IMR-90 (cell line): Measurements from ENCODE around the gene CHRNB1. TPM values are rescaled to one million over a fixed set of nuclear protein-coding genes. Genes with fewer than 3 reads are reported as not detected.

Experiments used
- ATAC-seq: fragments of 200-7000 bp; cut with Tn5 transposase; 2 replicates; pipeline ENCODE4 v1.9.1; 2020; ENCODE audit warnings: low read depth, mild to moderate bottlenecking, moderate library complexity
- BruUV-seq: library from RNA; stranded (reverse); fragments of 400-500 nt; replicated peaks from 2 replicates; lab custom pipeline; 2021; lab: Mats Ljungman, UMichigan
- CTCF ChIA-PET: fragments of 300-600 bp; formaldehyde crosslinking; extraction: SDS; loops from one replicate; lab custom pipeline; 2021; ENCODE audit warnings: antibody characterized with exemption; lab: Yijun Ruan, JAX
- POLR2A ChIA-PET: fragments of 300-600 bp; sonication (Branson Sonifier 250); formaldehyde crosslinking; loops from one replicate; lab custom pipeline; 2022; ENCODE audit warnings: antibody characterized with exemption; ENCODE audit not compliant: unreplicated experiment; lab: Charles Lee
- DNase-seq: peaks from one replicate; pipeline ENCODE4 v3.0.0; 2013
- H2AFZ ChIP-seq: replicated peaks from 2 replicates; pipeline ENCODE3; 2013; ENCODE audit warnings: low read length, mild to moderate bottlenecking; ENCODE audit not compliant: poor library complexity
- H2AK5ac ChIP-seq: 2 replicates; pipeline ENCODE4 v1.6.1; 2013; ENCODE audit warnings: low read depth, low read length, inconsistent platforms
- H2AK9ac ChIP-seq: replicated peaks from 2 replicates; pipeline ENCODE3; 2013; ENCODE audit warnings: mild to moderate bottlenecking, low read depth, low read length, moderate library complexity; ENCODE audit not compliant: poor library complexity
- H2BK120ac ChIP-seq: 2 replicates; pipeline ENCODE4 v1.6.1; 2013; ENCODE audit warnings: low read depth, low read length, inconsistent platforms
- H2BK15ac ChIP-seq: 3 replicates; pipeline ENCODE4 v1.6.1; 2013; ENCODE audit warnings: low read depth, low read length, inconsistent platforms
- H2BK20ac ChIP-seq: 2 replicates; pipeline ENCODE4 v1.6.1; 2013; ENCODE audit warnings: low read depth, mild to moderate bottlenecking, inconsistent platforms, low read length, moderate library complexity
- H2BK5ac ChIP-seq: 2 replicates; pipeline ENCODE4 v1.6.1; 2013; ENCODE audit warnings: mild to moderate bottlenecking, low read depth, low read length, inconsistent platforms; ENCODE audit not compliant: poor library complexity, severe bottlenecking
- H3K14ac ChIP-seq: replicated peaks from 2 replicates; pipeline ENCODE4 v1.6.1; 2013; ENCODE audit warnings: low read depth, low read length, inconsistent platforms
- H3K18ac ChIP-seq: 2 replicates; pipeline ENCODE4 v1.6.1; 2013; ENCODE audit warnings: low read depth, low read length, control low read depth
- H3K23ac ChIP-seq: 2 replicates; pipeline ENCODE4 v1.6.1; 2013; ENCODE audit warnings: low read depth, low read length, inconsistent platforms
- H3K27ac ChIP-seq: 2 replicates; pipeline ENCODE4 v1.5.1; 2013; ENCODE audit warnings: mild to moderate bottlenecking, control low read depth, low read length; ENCODE audit not compliant: insufficient read depth
- H3K27me3 ChIP-seq: 2 replicates; pipeline ENCODE4 v1.6.1; 2013; ENCODE audit warnings: low read length; ENCODE audit not compliant: control insufficient read depth, insufficient read depth
- H3K36me3 ChIP-seq: 2 replicates; pipeline ENCODE4 v1.6.1; 2013; ENCODE audit warnings: low read length, mixed read lengths; ENCODE audit not compliant: control insufficient read depth, insufficient read depth
- H3K4ac ChIP-seq: 2 replicates; pipeline ENCODE4 v1.6.1; 2013; ENCODE audit warnings: low read depth, low read length, inconsistent platforms
- H3K4me1 ChIP-seq: 2 replicates; pipeline ENCODE4 v1.6.1; 2013; ENCODE audit warnings: low read length, mixed read lengths; ENCODE audit not compliant: control insufficient read depth, insufficient read depth
- H3K4me2 ChIP-seq: 2 replicates; pipeline ENCODE4 v1.6.1; 2013; ENCODE audit warnings: low read depth, mild to moderate bottlenecking, control low read depth, low read length, moderate library complexity
- H3K4me3 ChIP-seq: 2 replicates; pipeline ENCODE4 v1.5.1; 2013; ENCODE audit warnings: low read depth, mild to moderate bottlenecking, control low read depth, low read length, moderate library complexity; ENCODE audit not compliant: insufficient read depth
- H3K56ac ChIP-seq: 2 replicates; pipeline ENCODE4 v1.6.1; 2013; ENCODE audit warnings: low read length, inconsistent platforms; ENCODE audit not compliant: insufficient read depth; ENCODE audit errors: extremely low read depth
- H3K79me1 ChIP-seq, 2 experiments: 2 replicates each; pipeline ENCODE4 v1.6.1; 2013; ENCODE audit warnings: low read length in 2 of 2, inconsistent platforms in 1 of 2, low read depth in 1 of 2
- H3K9ac ChIP-seq: 2 replicates; pipeline ENCODE4 v1.6.1; 2013; ENCODE audit warnings: low read depth, low read length, control low read depth
- H3K9me1 ChIP-seq: 2 replicates; pipeline ENCODE4 v1.6.1; 2013; ENCODE audit warnings: low read length, inconsistent platforms; ENCODE audit not compliant: insufficient read depth
- H3K9me3 ChIP-seq: 2 replicates; pipeline ENCODE4 v1.6.1; 2013; ENCODE audit warnings: low read length; ENCODE audit not compliant: control insufficient read depth, insufficient read depth
- H4K20me1 ChIP-seq: 2 replicates; pipeline ENCODE4 v1.6.1; 2013; ENCODE audit warnings: low read length, inconsistent platforms; ENCODE audit not compliant: insufficient read depth
- H4K5ac ChIP-seq: 2 replicates; pipeline ENCODE4 v1.6.1; 2013; ENCODE audit warnings: mild to moderate bottlenecking, low read depth, low read length, control low read depth
- H4K8ac ChIP-seq, 2 experiments: 2 replicates each; pipeline ENCODE4 v1.6.1; 2013; ENCODE audit warnings: low read depth in 2 of 2, low read length in 2 of 2, control low read depth in 1 of 2, inconsistent platforms in 1 of 2
- H4K91ac ChIP-seq: 2 replicates; pipeline ENCODE4 v1.6.1; 2013; ENCODE audit warnings: low read depth, low read length, inconsistent platforms; ENCODE audit not compliant: insufficient read depth
- BHLHE40 ChIP-seq: fragments of 150-350 bp; IDR thresholded peaks from 2 replicates; pipeline ENCODE4 v1.6.1; 2016; ENCODE audit warnings: mild to moderate bottlenecking, low read depth, low read length
- CEBPB ChIP-seq: IDR thresholded peaks from 2 replicates; pipeline ENCODE4 v1.6.1; 2012; ENCODE audit warnings: low read depth, low read length, improper control_type of control experiment
- CHD1 ChIP-seq: IDR thresholded peaks from 2 replicates; pipeline ENCODE4 v1.6.1; 2012; ENCODE audit warnings: low read depth, low read length, improper control_type of control experiment
- FOS ChIP-seq: fragments of 150-350 bp; IDR thresholded peaks from 2 replicates; pipeline ENCODE4 v1.6.1; 2016; ENCODE audit warnings: low read depth, low read length
- MAFK ChIP-seq: IDR thresholded peaks from 2 replicates; pipeline ENCODE4 v1.6.1; 2012; ENCODE audit warnings: low read depth, low read length, improper control_type of control experiment
- MAZ ChIP-seq: IDR thresholded peaks from 2 replicates; pipeline ENCODE4 v1.6.1; 2012; ENCODE audit warnings: low read depth, mild to moderate bottlenecking, low read length, improper control_type of control experiment, moderate library complexity, borderline replicate concordance
- MXI1 ChIP-seq: IDR thresholded peaks from 2 replicates; pipeline ENCODE4 v1.6.1; 2012; ENCODE audit warnings: low read depth, mild to moderate bottlenecking, low read length, moderate library complexity, borderline replicate concordance
- NFE2L2 ChIP-seq: fragments of 150-350 bp; IDR thresholded peaks from 2 replicates; pipeline ENCODE4 v1.6.1; 2016; ENCODE audit warnings: low read depth, mild to moderate bottlenecking, low read length
- POLR2A ChIP-seq: IDR thresholded peaks from 2 replicates; pipeline ENCODE4 v1.6.1; 2012; ENCODE audit warnings: mild to moderate bottlenecking, low read depth, low read length
- RAD21 ChIP-seq: IDR thresholded peaks from 2 replicates; pipeline ENCODE4 v1.6.1; 2012; ENCODE audit warnings: low read length, improper control_type of control experiment
- RCOR1 ChIP-seq: IDR thresholded peaks from 2 replicates; pipeline ENCODE4 v1.6.1; 2012; ENCODE audit warnings: mild to moderate bottlenecking, low read length, improper control_type of control experiment; ENCODE audit not compliant: insufficient replicate concordance
- SMC3 ChIP-seq: fragments of 150-350 bp; IDR thresholded peaks from 2 replicates; pipeline ENCODE4 v1.6.1; 2016; ENCODE audit warnings: low read depth, mild to moderate bottlenecking, antibody characterized with exemption, low read length, moderate library complexity
- WGBS, 2 experiments: methylation state at CpG; one replicate each; pipeline versions ENCODE4 v1.1.5 to v1.1.7; 2013; ENCODE audit warnings: missing lambda C conversion rate in 2 of 2; ENCODE audit not compliant: insufficient read length in 1 of 2; ENCODE audit errors: extremely low coverage in 2 of 2; 5-methylcytosine and 5-hydroxymethylcytosine counted together
- dilution Hi-C: fragments of 300-500 bp; cut with HindIII; formaldehyde crosslinking; loops from one replicate; pipeline ENCODE4 v1.14.3; 2018; ENCODE audit warnings: low sequenced_read_pairs; ENCODE audit not compliant: unreplicated experiment
- in situ Hi-C: fragments of 300-500 bp; cut with MboI; formaldehyde crosslinking; loops from 3 replicates; pipeline ENCODE4 v1.14.3; 2019; ENCODE audit warnings: low sequenced_read_pairs, inconsistent platforms, mixed read lengths
- intact Hi-C: fragments of 100-400 bp; cut with micrococcal nuclease; formaldehyde crosslinking; loops from 2 replicates; pipeline ENCODE4 v1.10.0; 2022
- polyA plus RNA-seq, 3 experiments: library from polyadenylated mRNA; depleted of rRNA; stranded (reverse); fragments of >200 nt; gene quantifications; 2 replicates each; pipeline ENCODE4 v1.2.3, GENCODE V29; 2012; ENCODE audit warnings: low replicate concordance in 1 of 3
- total RNA-seq: library from RNA; depleted of rRNA; stranded (reverse); fragments of >200 nt; gene quantifications from 2 replicates; pipeline ENCODE4 v1.2.3, GENCODE V29; 2012
- TF ChIP-seq, protein P1 (sequence below): conservative IDR thresholded peaks from 2 replicates; pipeline ENCODE4 v1.5.1; 2012; ENCODE audit warnings: mild to moderate bottlenecking, low read depth, low read length, improper control_type of control experiment
- TF ChIP-seq, protein P2 (sequence below): fragments of 150-350 bp; IDR thresholded peaks from 2 replicates; pipeline ENCODE4 v1.6.1; 2016; ENCODE audit warnings: low read depth, mild to moderate bottlenecking, low read length, moderate library complexity, borderline replicate concordance
- TF ChIP-seq, protein P3 (sequence below): fragments of 150-350 bp; IDR thresholded peaks from 2 replicates; pipeline ENCODE4 v1.6.1; 2017; ENCODE audit warnings: mild to moderate bottlenecking, antibody characterized with exemption, low read length, low read depth

The CHRNB1 gene
- total and polyA plus RNA-seq, 2 of the 4 experiments (the other 2 are of a cell fraction): 4.3 to 6.0 TPM

DNA sequence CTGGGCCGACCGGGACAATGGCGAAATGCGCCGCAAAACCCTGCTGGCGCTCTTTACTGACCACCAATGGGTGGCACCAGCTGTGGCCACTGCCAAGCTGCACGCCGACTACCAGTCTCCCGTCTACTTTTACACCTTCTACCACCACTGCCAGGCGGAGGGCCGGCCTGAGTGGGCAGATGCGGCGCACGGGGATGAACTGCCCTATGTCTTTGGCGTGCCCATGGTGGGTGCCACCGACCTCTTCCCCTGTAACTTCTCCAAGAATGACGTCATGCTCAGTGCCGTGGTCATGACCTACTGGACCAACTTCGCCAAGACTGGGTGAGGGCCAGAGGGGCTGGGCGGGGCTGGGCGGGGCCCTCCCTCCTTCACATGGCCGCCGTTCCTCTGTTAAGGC is 29.1 kb upstream of the CHRNB1 start:
- POLR2A ChIA-PET: no interaction called here
- no peak for TF ChIP-seq MAFK
- TF ChIP-seq, protein P1, sequence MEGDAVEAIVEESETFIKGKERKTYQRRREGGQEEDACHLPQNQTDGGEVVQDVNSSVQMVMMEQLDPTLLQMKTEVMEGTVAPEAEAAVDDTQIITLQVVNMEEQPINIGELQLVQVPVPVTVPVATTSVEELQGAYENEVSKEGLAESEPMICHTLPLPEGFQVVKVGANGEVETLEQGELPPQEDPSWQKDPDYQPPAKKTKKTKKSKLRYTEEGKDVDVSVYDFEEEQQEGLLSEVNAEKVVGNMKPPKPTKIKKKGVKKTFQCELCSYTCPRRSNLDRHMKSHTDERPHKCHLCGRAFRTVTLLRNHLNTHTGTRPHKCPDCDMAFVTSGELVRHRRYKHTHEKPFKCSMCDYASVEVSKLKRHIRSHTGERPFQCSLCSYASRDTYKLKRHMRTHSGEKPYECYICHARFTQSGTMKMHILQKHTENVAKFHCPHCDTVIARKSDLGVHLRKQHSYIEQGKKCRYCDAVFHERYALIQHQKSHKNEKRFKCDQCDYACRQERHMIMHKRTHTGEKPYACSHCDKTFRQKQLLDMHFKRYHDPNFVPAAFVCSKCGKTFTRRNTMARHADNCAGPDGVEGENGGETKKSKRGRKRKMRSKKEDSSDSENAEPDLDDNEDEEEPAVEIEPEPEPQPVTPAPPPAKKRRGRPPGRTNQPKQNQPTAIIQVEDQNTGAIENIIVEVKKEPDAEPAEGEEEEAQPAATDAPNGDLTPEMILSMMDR: no peak
- TF ChIP-seq NFE2L2: no peak
- TF ChIP-seq CHD1: no peak
- no peak for TF ChIP-seq BHLHE40
- TF ChIP-seq RCOR1: no peak
- TF ChIP-seq MXI1: no peak
- no peak for TF ChIP-seq FOS
- no peak for TF ChIP-seq CEBPB
- TF ChIP-seq SMC3: no peak
- TF ChIP-seq, protein P2, sequence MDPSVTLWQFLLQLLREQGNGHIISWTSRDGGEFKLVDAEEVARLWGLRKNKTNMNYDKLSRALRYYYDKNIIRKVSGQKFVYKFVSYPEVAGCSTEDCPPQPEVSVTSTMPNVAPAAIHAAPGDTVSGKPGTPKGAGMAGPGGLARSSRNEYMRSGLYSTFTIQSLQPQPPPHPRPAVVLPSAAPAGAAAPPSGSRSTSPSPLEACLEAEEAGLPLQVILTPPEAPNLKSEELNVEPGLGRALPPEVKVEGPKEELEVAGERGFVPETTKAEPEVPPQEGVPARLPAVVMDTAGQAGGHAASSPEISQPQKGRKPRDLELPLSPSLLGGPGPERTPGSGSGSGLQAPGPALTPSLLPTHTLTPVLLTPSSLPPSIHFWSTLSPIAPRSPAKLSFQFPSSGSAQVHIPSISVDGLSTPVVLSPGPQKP: no peak
- TF ChIP-seq POLR2A: no peak
- no peak for TF ChIP-seq RAD21
- TF ChIP-seq MAZ: no peak
- TF ChIP-seq, protein P3, sequence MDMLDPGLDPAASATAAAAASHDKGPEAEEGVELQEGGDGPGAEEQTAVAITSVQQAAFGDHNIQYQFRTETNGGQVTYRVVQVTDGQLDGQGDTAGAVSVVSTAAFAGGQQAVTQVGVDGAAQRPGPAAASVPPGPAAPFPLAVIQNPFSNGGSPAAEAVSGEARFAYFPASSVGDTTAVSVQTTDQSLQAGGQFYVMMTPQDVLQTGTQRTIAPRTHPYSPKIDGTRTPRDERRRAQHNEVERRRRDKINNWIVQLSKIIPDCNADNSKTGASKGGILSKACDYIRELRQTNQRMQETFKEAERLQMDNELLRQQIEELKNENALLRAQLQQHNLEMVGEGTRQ: no peak

More for the DNA sequence above, 29.1 kb upstream of the CHRNB1 start:
- Histone ChIP-seq H2AFZ (no peak overlapping the region), H2AK5ac (no peak overlapping the region), H3K79me1 (no peaks in the 10 kb centered on the region; a peak in 1 of 4 replicates), H4K91ac (no peak overlapping the region), H2BK120ac (no peak overlapping the region), H3K23ac (no peak overlapping the region), H3K18ac (no peak overlapping the region), H2BK20ac (no peak overlapping the region), H3K14ac (no peak overlapping the region), H3K56ac (no peak overlapping the region), H3K36me3 (peaks cover 29% of the 10 kb centered on the region), H3K27me3 (no peaks in the 10 kb centered on the region), H3K27ac (no peak overlapping the region), H3K4me1 (peaks cover 4% of the 10 kb centered on the region; the same call in 1 of the 2 replicates), H3K4me2 (no peak overlapping the region), H4K5ac (no peak overlapping the region), H3K4ac (no peak overlapping the region), H3K9ac (no peak overlapping the region), H4K20me1 (peaks cover 7% of the 10 kb centered on the region; the same call in 1 of the 2 replicates), H3K4me3 (no peak overlapping the region), H3K9me3 (no peaks in the 10 kb centered on the region), H3K9me1 (peaks cover 2% of the 10 kb centered on the region; the same call in 1 of the 2 replicates), H2AK9ac (peak overlapping the region; percentile 70), H2BK5ac (no peak overlapping the region), H4K8ac (no peak overlapping the region), H2BK15ac (no peak overlapping the region)
- no peak for DNase-seq
- 93% methylated on average over 9 of the region's 23 CpGs; no CpG with 5 or more reads in 1 of the 2 experiments for whole genome bisulfite sequencing, 2 experiments
- ATAC-seq: no peak
- in situ Hi-C loops (no loop called here), dilution Hi-C loops (no loop called here), intact Hi-C loops (no loop called here)
- CTCF ChIA-PET: no interaction called here
- BruUV-seq: no TSS peak
